ENCODE measurements around the gene LBP. TPM values are rescaled to one million over a fixed set of nuclear protein-coding genes. Genes with fewer than 3 reads are reported as not detected.
"Not testable (repeated sequence)": the region's sequence is repeated elsewhere in the genome, so short reads cannot be mapped to it uniquely, and the experiment has no call there.

LBP gene
- total RNA-seq, 1 donor: 1.8 TPM

DNA sequence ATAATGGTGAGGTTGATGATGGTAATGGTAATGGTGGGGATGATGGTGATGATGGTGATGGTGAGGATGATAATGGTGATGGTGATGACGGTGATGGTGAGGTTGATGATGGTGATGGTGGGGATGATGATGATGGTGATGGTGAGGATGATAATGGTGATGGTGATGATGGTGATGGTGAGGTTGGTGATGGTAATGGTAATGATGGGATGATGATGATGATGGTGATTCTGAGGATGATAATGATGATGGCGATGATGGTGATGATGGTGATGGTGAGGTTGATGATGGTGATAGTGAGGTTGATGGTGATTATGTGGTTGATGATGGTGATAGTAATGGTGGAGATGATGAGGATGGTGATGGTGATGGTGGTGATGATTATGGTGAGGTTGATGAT lies 32.6 kb upstream of the LBP start:
- Histone ChIP-seq H3K4me3 (ENCODE audit: insufficient read depth, low read length) (no peak overlapping the region), H3K36me3 (ENCODE audit: insufficient read depth, low read length) (no peaks in the 10 kb centered on the region), H3K4me1 (ENCODE audit: insufficient read depth, low read length) (no peaks in the 10 kb centered on the region), H3K9me3 (ENCODE audit: low read depth, low read length) (no peaks in the 10 kb centered on the region), H3K4me2 (ENCODE audit: insufficient read depth, low read length) (no peak overlapping the region), H2AFZ (ENCODE audit: low read length) (no peak overlapping the region), H3K27ac (ENCODE audit: low read depth, low read length) (no peak overlapping the region), H3K79me2 (ENCODE audit: insufficient read depth, low read length) (no peaks in the 10 kb centered on the region), H4K20me1 (ENCODE audit: insufficient read depth, low read length) (no peaks in the 10 kb centered on the region), H3K27me3 (ENCODE audit: insufficient read depth, low read length) (peaks cover 4% of the 10 kb centered on the region)
- TF ChIP-seq, protein P1, sequence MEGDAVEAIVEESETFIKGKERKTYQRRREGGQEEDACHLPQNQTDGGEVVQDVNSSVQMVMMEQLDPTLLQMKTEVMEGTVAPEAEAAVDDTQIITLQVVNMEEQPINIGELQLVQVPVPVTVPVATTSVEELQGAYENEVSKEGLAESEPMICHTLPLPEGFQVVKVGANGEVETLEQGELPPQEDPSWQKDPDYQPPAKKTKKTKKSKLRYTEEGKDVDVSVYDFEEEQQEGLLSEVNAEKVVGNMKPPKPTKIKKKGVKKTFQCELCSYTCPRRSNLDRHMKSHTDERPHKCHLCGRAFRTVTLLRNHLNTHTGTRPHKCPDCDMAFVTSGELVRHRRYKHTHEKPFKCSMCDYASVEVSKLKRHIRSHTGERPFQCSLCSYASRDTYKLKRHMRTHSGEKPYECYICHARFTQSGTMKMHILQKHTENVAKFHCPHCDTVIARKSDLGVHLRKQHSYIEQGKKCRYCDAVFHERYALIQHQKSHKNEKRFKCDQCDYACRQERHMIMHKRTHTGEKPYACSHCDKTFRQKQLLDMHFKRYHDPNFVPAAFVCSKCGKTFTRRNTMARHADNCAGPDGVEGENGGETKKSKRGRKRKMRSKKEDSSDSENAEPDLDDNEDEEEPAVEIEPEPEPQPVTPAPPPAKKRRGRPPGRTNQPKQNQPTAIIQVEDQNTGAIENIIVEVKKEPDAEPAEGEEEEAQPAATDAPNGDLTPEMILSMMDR (IDR thresholded peaks at IDR 0.05; ENCODE audit: extremely low read depth, low read depth, low read length): no peak
- no peak for DNase-seq (ENCODE audit: insufficient read length, low spot score, missing footprints)

DNA sequence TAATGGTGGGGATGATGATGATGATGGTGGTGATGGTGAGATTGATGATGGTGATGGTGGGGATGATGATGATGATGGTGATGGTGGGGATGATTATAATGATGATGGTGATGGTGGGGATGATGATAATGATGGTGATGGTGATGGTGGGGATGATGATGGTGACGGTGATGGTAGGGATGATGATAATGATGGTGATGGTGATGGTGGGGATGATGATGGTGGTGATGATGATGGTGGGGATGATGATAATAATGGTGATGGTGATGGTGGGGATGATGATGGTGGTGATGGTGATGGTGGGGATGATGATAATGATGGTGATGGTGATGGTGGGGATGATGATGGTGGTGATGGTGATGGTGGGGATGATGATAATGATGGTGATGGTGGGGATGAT lies 31.9 kb upstream of the LBP start:
- not testable (repeated sequence) for H4K20me1 ChIP-seq (ENCODE audit: insufficient read depth, low read length); H3K4me2 ChIP-seq (ENCODE audit: insufficient read depth, low read length); DNase-seq (ENCODE audit: insufficient read length, low spot score, missing footprints); H3K27me3 ChIP-seq (ENCODE audit: insufficient read depth, low read length); H3K4me3 ChIP-seq (ENCODE audit: insufficient read depth, low read length); H3K4me1 ChIP-seq (ENCODE audit: insufficient read depth, low read length); H2AFZ ChIP-seq (ENCODE audit: low read length); H3K36me3 ChIP-seq (ENCODE audit: insufficient read depth, low read length); H3K9me3 ChIP-seq (ENCODE audit: low read depth, low read length); H3K27ac ChIP-seq (ENCODE audit: low read depth, low read length); H3K79me2 ChIP-seq (ENCODE audit: insufficient read depth, low read length)

DNA sequence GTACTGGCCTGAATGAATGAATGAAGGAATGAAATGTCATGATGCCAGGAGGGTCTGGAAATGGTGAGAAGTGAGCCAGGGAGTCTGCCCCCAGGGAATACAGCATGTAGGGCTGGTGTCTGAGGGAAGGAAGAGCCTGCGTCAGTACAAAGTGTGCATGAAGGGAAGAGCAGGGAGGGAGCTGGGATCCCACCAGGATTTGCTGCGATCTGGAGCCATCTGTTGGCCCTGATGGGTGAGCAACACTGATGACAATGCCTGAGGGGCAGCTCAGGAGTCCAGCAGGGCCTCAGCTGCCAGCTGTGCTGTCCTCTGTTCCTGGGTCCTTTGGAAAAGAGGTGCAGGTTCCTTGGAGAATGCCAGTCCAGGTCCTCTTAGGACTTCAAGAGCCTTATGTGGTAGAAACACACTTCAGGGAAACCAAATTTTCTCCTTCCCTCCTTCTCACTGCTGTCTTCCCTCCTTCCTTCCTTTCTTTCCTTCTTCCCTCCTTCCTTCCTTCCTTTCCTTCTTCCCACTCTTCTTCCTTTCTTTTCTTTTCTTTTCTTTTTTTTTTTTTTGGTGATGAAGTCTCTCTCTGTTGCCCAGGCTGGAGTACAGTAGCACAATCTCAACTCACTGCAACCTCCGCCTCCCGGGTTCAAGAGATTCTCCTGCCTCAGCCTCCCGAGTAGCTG lies 30.9 kb upstream of the LBP start:
- no peaks in the 10 kb centered on the region for H4K20me1 ChIP-seq (ENCODE audit: insufficient read depth, low read length)
- H3K4me1 ChIP-seq (ENCODE audit: insufficient read depth, low read length): no peaks in the 10 kb centered on the region
- H3K79me2 ChIP-seq (ENCODE audit: insufficient read depth, low read length): no peaks in the 10 kb centered on the region
- no peak overlapping the region for H2AFZ ChIP-seq (ENCODE audit: low read length)
- TF ChIP-seq, protein P1 (IDR thresholded peaks at IDR 0.05; ENCODE audit: extremely low read depth, low read depth, low read length): peak; percentile 44
- H3K27ac ChIP-seq (ENCODE audit: low read depth, low read length): no peak overlapping the region
- no peaks in the 10 kb centered on the region for H3K9me3 ChIP-seq (ENCODE audit: low read depth, low read length)
- H3K27me3 ChIP-seq (ENCODE audit: insufficient read depth, low read length): peaks cover 4% of the 10 kb centered on the region
- no peaks in the 10 kb centered on the region for H3K36me3 ChIP-seq (ENCODE audit: insufficient read depth, low read length)
- no peak for DNase-seq (ENCODE audit: insufficient read length, low spot score, missing footprints)
- no peak overlapping the region for H3K4me2 ChIP-seq (ENCODE audit: insufficient read depth, low read length)
- no peak overlapping the region for H3K4me3 ChIP-seq (ENCODE audit: insufficient read depth, low read length)

DNA sequence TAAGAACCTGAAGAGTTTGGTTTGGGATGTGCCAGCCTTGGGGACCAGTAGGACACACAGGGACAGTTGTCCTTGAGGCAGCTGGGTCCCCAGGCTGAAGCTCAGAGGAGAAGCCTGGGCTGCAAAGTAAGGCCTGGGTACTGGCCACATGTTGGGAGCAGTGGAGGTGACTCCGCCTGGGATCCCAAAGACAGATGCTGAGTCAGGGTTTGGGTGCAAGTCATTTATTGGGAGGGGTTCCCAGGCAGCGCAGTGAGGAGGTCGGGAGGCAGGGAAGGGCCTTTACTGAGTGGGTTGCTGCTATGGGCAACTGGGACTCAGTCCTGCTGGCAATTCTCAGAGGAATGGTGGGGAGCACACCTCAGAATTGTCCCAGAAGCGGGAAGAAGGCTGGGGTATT lies 29.9 kb upstream of the LBP start:
- Histone ChIP-seq H3K4me1 (ENCODE audit: insufficient read depth, low read length) (no peaks in the 10 kb centered on the region), H3K27me3 (ENCODE audit: insufficient read depth, low read length) (peaks cover 4% of the 10 kb centered on the region), H3K36me3 (ENCODE audit: insufficient read depth, low read length) (no peaks in the 10 kb centered on the region), H3K9me3 (ENCODE audit: low read depth, low read length) (no peaks in the 10 kb centered on the region), H4K20me1 (ENCODE audit: insufficient read depth, low read length) (no peaks in the 10 kb centered on the region), H3K79me2 (ENCODE audit: insufficient read depth, low read length) (no peaks in the 10 kb centered on the region), H3K4me3 (ENCODE audit: insufficient read depth, low read length) (no peak overlapping the region), H3K4me2 (ENCODE audit: insufficient read depth, low read length) (no peak overlapping the region), H3K27ac (ENCODE audit: low read depth, low read length) (no peak overlapping the region), H2AFZ (ENCODE audit: low read length) (no peak overlapping the region)
- TF ChIP-seq, protein P1 (IDR thresholded peaks at IDR 0.05; ENCODE audit: extremely low read depth, low read depth, low read length): no peak
- no peak for DNase-seq (ENCODE audit: insufficient read length, low spot score, missing footprints)

Measured in osteoblast (primary cell).